NK-92 (cell line): ENCODE measurements around the gene ALPK1.
"Not testable (repeated sequence)": the region's sequence is repeated elsewhere in the genome, so short reads cannot be mapped to it uniquely, and the experiment has no call there.

ENCODE experiments used
- DNase-seq: peaks from one replicate; lab custom pipeline; 2025; ENCODE audit not compliant: unreplicated experiment; lab: John Stamatoyannopoulos, UW

ALPK1 gene

GRCh38 chr4:112377594-112378242 is 80.5 kb downstream of the ALPK1 start:
- DNase-seq: no peak

- no peak for DNase-seq
Observed at GRCh38 chr4:112378243-112378620, 81.1 kb downstream of the ALPK1 start.

- no peak for DNase-seq
Observed at GRCh38 chr4:112378858-112379257, 81.7 kb downstream of the ALPK1 start.

- DNase-seq: no peak
Observed at GRCh38 chr4:112379306-112379705, 82.1 kb downstream of the ALPK1 start.

- no peak for DNase-seq
Observed at GRCh38 chr4:112381996-112382692, 85.0 kb downstream of the ALPK1 start.

GRCh38 chr4:112386071-112386470 is 88.9 kb downstream of the ALPK1 start:
- DNase-seq: no peak

- DNase-seq: no peak
Observed at GRCh38 chr4:112402098-112402497, 104.9 kb downstream of the ALPK1 start.

- no peak for DNase-seq
Observed at GRCh38 chr4:112403101-112403945, 106.2 kb downstream of the ALPK1 start.

- no peak for DNase-seq
Observed at GRCh38 chr4:112410364-112410763, 113.2 kb downstream of the ALPK1 start.

- no peak for DNase-seq
Observed at GRCh38 chr4:112410804-112411203, 113.6 kb downstream of the ALPK1 start.

- no peak for DNase-seq
Observed at GRCh38 chr4:112411781-112412550, 114.8 kb downstream of the ALPK1 start.

GRCh38 chr4:112416464-112416863 is 119.3 kb downstream of the ALPK1 start:
- no peak for DNase-seq

GRCh38 chr4:112418092-112418491 is 120.9 kb downstream of the ALPK1 start:
- DNase-seq: no peak

GRCh38 chr4:112421911-112422310 is 124.7 kb downstream of the ALPK1 start:
- no peak for DNase-seq

- no peak for DNase-seq
Observed at GRCh38 chr4:112422644-112423043, 125.5 kb downstream of the ALPK1 start.

GRCh38 chr4:112423591-112423990 is 126.4 kb downstream of the ALPK1 start:
- DNase-seq: no peak

- DNase-seq: no peak
Observed at GRCh38 chr4:112425823-112426222, 128.7 kb downstream of the ALPK1 start.

- DNase-seq: no peak
Observed at GRCh38 chr4:112426416-112426815, 129.2 kb downstream of the ALPK1 start.

- no peak for DNase-seq
Observed at GRCh38 chr4:112431158-112431557, 134.0 kb downstream of the ALPK1 start.

- DNase-seq: no peak
Observed at GRCh38 chr4:112436987-112437386, 139.8 kb downstream of the ALPK1 start.

GRCh38 chr4:112442226-112442625 is 145.1 kb downstream of the ALPK1 start:
- DNase-seq: not testable (repeated sequence)
